HG03442 (cell line): ENCODE results near the gene OR2T8.

Experiments
- ATAC-seq: cut with Tn5 transposase; IDR thresholded peaks from one replicate; pipeline ENCODE4 v1.9.1; 2021; ENCODE audit warnings: mild to moderate bottlenecking, moderate library complexity; ENCODE audit not compliant: unreplicated experiment

The OR2T8 gene, protein sequence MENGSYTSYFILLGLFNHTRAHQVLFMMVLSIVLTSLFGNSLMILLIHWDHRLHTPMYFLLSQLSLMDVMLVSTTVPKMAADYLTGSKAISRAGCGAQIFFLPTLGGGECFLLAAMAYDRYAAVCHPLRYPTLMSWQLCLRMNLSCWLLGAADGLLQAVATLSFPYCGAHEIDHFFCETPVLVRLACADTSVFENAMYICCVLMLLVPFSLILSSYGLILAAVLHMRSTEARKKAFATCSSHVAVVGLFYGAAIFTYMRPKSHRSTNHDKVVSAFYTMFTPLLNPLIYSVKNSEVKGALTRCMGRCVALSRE

DNA sequence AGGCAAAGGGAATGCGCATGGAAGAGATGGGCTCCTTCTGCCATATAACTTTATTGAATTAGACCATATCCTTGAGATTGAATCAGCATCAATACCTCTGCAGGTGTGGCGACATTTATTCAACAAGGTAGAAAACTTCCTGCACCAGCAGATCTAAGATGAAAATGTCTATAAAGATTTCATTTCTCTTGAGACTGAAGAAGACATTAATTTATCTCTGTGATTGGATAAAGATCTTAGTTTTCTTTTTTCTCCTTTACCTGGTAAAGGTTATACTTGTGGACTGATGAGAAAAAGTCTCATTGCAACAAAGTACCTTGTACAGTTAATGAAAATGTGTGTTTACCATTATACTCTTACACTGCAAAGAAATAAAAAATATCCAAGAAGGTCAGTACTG, at the start of gene OR2T8:
Gene OR2T8, plus strand, starts transcription at position 301 of the 400 bp plus-strand sequence. CDS start 766 bp downstream, outside the sequence.
- ATAC-seq: no peak

DNA sequence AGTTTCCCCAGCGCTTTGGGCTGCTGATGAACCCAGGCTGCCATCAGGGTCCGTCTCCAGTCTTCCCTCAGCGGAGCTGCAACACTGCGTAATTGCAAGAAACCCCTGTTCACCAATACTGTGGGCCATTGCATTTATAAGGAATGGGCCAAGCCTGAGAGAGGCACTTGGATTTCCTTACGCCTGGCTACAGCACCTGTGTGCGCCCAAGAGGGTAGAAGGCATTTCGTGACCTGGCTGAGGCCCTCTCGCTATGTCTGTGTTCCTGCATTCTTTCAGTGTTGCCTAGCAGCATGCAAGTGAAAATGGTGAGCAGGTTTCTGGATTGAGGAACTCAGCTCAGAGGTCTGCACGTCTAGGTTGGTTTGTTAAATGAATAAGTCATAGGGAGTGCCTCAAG, 36.7 kb upstream of the OR2T8 start:
- no peak for ATAC-seq

DNA sequence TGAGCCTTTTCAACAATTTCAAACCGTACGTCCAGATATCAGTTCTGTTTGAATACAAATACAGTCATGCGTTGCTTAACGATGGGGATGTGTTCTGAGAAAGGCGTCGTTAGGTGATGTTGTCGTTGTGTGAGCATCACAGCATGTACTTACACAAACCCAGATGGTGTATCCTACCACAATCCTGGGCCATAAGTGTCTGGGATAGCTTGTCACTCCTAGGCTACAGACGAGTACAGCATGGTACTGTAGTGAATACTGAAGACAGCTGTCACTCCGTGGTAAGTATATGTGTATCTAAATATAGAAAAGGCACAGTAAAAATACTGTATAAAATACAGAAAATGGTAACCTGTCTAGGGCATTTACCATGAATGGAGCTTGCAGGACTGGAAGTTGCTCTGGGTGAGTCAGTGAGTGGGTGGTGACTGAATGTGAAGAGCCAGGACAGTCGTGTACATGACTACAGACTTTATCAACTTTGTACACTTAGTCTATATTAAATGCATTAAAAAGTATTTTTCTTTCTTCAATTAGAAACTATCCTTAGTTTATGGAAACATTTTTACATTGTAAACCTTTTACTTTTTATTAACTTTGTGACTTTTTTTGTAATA, 35.1 kb upstream of the OR2T8 start:
- no peak for ATAC-seq

DNA sequence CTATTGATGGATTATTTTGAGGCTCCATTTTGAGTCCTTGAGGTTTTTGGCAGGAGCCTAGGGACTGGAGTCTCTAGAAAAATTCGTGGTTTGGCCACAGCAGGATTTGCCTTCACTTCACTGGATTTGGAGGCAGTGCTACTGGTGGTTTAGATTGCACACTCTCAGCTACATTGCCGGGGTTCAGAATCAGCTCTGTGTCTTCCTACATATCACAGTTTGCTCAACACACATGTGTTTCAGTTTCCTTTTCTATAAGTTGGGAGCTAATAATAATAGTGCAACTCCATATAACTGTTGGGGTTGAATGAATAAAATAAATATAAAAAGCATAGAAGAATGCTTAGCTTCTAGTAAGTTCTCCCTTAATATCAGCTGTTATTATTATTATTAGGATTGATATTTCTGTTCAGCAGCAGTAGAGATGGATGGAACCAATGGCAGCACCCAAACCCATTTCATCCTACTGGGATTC, 24.9 kb upstream of the OR2T8 start, which contains the start of gene OR2W3:
Gene OR2W3, plus strand, starts transcription at position 425 of the 475 bp plus-strand sequence. Its CDS starts 0 bp downstream, at position 425.
- no peak for ATAC-seq

DNA sequence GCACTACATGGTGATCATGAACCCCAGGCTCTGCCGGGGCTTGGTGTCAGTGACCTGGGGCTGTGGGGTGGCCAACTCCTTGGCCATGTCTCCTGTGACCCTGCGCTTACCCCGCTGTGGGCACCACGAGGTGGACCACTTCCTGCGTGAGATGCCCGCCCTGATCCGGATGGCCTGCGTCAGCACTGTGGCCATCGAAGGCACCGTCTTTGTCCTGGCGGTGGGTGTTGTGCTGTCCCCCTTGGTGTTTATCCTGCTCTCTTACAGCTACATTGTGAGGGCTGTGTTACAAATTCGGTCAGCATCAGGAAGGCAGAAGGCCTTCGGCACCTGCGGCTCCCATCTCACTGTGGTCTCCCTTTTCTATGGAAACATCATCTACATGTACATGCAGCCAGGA, 24.1 kb upstream of the OR2T8 start:
- no peak for ATAC-seq

DNA sequence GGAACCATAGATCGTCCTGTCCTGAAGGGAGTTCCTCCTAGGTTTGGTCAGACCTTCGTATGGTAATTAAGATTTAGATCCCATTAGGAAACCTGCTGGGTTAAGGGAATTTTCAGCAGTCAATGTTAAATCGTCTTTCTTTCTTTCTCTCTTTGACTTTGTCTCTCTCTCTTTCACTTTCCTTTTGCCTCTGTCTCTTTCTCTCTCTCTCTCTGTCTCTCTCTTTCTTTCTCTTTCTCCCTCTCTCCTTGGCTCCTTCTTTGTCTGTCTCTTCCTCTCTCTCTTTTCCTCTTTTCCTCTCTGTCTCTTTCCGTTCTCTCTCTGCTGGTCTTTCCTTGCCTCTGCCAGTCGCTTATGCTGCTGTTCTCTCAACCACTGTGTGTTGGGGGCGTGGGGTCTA, 15.9 kb upstream of the OR2T8 start:
- ATAC-seq: no peak

DNA sequence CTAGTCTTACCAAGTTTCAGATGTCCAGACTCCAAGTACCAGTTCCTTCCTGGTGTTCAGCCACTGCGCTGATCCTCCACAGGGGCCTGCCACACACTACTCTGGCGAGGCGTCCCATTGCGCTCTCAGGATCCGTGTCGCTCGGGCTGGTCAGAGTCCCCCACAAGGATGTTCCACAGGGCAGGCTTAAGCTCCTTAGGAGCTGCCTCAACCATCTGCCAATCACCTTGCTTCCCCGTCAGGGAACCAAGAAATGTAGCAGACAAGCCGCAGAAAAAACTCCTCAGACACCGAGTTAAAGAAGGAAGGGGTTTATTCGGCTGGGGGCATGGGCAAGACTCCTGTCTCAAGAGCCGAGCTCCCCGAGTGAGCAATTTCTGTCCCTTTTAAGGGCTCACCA, 14.9 kb upstream of the OR2T8 start:
- no peak for ATAC-seq

DNA sequence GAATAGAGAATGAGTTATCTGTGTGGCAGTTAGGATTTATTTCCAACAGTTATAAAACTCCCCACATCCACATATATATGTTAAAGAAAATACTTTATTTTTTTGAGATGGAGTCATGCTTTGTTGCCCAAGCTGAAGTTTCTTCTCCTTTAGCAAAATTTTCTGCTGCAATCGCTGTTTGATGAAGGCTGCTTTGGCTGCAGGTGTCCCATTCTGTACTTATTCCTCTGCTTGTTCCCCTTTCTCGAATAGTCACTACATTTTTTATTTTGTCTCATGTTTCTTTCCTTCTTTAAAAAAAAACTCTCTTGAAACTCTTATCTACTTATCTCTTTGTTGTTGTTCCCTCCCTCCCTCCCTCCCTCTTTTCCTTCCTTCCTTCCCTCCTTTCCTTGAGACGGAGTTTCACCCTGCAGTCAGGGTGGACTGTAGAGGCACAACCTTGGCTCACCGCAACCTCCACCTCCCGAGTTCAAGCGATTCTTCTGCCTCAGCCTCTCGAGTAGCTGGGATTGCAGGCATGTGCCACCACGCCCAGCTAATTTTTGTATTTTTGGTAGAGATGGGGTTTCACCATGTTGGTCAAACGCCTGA, 14.0 kb upstream of the OR2T8 start:
- no peak for ATAC-seq

DNA sequence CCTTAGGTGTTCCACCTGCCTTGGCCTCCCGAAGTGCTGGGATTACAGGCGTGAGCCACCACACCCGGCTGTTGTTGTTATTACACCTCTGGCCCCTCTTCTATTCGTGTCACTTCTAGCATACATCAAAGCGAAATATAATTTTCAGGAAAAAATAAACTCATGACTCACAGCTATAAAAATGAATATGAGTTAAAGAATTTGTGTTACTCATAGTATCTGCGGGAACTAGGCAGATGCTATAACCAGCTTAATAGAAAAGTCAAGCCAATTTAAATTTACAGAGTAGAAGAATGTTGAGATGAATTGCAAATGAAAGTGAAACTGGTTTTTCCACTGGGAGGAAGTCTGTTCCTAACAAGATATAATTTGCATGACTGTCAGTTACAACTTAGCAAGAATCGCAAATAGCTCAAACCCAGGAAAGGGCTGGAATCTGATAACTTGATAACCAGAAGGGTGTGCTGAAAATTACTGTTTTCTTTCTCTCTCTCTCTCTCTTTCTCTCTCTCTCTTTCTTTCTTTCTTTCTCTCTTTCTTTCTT, 13.5 kb upstream of the OR2T8 start:
- ATAC-seq: no peak

DNA sequence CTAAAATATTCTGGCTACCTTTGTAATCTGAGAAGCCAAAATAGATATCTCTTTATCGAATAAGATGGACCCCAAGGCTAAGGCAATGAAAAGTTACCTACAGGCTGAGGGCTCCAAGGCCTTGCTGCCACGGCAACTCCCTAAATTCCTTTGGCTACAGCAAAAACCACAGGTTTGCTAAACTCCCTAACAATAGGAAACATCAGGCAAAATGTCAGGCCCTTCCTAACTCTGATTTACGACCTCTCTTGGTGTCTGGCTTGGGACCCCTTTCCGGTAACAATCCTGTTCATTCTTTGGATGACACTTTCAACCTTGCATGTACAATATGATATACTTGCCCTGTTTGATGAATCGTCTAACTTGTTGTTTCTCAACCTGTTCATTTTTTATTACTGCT, 11.3 kb upstream of the OR2T8 start:
- no peak for ATAC-seq

DNA sequence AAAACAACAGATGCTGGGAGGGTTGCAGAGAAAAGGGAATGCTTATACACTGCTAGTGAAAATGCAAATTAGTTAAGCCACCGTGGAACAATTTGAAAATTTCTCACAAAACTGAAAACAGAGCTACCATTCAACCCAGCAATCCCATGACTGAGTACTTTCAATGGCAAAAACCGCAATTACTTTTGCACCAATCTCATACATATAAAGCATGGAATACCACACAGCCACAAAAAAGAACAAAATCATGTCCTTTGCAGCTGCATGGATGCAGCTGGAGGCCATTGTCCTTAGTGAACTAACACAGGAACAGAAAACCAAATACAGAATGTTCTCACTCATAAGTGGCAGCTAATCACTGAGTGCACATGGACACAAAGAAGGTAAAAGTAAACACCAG, 6.3 kb upstream of the OR2T8 start:
- no peak for ATAC-seq

DNA sequence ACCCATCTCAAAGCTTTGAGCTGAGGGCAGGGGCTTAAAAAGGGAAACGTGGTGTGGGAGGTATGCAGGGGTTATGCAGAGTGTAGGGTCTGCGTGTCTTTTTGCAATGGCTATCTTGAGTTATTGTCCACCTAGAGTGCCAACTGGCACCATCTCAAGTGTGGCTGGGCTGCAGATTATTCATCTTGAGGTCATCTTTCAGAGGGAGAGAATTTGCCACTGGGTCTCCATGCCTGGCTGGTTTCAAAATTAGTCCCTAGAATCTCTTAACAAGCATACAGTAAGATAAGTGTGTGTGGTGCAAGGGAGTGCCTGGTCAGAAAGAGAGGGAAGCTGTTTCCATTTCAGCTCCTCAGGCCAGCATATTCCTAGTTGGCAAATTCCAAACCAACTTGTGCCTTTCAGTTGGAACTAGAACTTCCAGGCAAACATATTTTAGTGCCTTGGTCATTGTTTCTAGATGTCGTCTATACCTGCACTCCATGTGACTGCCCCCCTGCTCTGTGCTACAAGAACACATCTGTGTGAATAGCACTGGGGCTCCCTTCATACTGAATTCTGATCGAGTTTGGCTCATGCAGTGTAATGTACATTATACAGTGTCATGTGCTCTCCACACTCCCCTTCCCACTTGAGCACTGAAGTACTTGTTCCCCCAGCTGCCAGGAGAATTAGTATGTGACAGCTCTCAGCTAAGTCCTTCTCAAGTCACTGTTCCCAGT, 5.0 kb upstream of the OR2T8 start:
- ATAC-seq: no peak

DNA sequence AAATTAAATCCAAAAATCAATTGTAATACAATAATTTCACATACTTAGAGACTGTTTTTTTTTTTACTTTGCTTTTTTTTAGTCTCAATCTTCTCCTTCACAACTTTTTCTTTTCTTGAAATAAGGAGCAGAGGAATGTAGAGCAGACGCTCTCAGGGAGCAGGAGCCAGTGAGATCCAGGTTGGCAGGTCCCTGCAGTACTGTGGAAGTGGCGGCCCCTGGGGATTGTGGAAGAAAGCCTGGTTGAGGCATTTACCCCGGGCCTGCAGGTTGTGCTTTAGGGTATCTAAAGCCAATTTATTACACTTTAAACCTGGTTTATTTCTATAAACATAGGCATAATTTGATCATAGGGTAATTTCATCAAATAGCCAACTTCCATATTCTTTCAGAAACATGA, 3.9 kb downstream of the OR2T8 start:
- ATAC-seq: no peak

DNA sequence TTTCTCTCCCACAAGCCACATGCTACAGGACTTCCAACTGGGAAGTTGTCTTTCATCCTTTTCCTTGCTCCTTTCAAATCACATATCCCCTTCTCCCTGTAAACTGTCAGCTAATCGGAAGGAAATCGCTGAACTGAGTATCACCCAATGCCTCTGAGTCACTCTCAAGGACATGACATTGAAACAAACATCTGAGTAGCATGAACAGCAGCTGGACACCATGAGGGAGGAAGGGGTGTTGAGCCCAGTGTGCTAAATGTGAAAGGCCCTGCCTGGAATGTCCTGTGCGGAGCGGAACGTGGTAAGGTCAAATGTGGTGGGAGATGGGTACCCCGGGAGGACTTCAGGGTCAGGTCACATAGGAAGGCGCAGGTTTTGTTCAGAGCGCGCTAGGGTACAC, 4.8 kb downstream of the OR2T8 start, which contains the start of gene OR2AJ1:
Gene OR2AJ1, plus strand, starts transcription at position 22 of the 400 bp plus-strand sequence. CDS start 8,880 bp downstream, outside the sequence.
- no peak for ATAC-seq

DNA sequence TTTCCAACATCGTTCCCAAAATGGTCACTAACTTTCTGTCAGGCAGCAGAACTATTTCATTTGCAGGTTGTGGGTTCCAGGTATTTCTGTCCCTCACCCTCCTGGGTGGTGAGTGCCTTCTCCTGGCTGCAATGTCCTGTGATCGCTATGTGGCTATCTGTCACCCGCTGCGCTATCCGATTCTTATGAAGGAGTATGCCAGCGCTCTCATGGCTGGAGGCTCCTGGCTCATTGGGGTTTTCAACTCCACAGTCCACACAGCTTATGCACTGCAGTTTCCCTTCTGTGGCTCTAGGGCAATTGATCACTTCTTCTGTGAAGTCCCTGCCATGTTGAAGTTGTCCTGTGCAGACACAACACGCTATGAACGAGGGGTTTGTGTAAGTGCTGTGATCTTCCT, 13.9 kb downstream of the OR2T8 start:
- no peak for ATAC-seq

DNA sequence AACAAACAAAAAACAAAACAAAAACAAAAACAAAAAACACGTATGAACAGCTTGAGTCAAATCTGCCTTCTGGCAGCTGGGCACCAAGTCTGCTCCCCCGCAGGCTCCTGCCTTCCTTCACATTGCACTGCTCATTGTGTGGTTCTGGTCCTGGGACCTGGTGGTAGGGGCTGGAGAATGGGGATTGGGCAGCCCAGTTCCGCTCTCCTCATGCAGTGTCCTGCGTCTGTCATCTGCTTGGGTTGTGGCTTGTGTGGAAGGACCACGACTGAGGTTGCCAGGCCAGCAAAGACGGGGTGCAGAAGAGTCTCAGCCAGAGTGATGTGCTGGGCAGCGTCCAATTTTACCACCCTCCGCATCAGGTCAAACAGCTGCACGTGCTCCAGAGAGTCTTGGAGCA, 15.7 kb downstream of the OR2T8 start:
- no peak for ATAC-seq

DNA sequence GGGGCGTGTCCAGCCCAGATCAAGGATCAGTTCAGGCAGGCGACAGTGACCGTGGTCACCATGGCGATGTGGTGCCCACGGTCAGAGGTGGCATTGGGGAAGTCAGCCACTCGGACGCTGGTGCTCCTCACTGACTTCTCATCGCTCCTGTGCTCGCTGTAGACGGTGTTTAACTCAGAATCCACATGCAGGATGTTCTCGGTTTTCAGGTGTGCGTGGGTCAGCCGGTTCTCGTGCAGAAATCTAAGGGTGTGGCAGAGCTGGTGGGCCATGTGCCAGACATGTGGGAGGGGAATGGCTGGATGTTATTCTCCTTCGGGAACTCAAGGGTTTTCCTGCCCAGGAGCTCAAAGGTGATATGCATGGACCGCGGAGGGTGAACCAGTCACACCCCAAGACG, 16.4 kb downstream of the OR2T8 start:
- no peak for ATAC-seq

DNA sequence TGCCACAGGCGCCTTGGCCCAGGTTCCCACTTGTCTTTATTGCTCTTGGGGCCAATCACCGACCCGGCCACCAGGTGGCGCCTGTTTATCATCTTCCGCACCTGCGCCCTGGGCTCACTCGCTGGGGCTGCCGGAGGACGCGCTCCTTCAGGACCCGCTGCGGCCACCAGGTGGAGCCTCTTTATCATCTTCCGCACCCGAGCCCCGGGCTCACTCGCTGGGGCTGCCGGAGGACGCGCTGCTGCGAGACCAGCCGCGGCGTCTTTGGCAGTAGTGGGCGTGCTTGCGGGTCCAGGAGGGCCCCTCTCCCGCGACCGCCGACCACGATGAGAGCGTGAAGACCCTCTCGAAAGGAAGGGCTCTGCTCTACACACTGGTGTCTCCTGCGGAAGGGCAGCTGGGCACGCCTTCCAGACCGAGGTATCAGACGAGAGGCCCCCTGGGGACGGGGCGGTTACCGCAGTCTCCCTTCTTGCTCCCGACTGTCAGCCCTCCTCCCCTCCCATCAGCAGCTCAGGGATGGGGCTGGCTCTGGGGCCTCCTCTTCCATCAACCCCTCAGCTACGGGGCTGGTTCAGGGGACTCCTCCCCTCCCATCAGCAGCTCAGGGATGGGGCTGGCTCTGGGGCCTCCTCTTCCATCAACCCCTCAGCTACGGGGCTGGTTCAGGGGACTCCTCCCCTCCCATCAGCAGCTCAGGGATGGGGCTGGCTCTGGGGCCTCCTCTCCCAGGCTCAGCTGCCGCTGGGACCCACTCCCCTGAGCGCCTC, 17.1 kb downstream of the OR2T8 start:
- ATAC-seq: peak; percentile 100

DNA sequence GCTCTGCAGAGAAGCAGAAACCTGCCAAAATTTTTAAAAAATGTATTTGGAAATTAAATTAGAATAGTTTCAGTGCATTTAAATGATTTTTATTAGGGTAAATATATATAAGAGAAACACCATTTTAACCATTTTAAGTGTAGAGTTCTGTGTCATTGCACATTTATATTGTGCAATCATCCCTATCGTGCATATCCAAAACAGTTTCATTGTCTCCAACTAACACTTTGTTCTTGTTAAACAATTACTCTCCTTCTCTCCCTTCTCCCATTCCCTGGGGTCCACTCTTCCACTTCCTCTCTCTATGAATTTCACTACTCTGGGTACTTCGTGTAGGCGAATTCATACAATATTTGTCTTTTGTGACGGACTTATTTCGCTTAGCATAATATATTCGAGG, 22.6 kb downstream of the OR2T8 start:
- ATAC-seq: no peak

DNA sequence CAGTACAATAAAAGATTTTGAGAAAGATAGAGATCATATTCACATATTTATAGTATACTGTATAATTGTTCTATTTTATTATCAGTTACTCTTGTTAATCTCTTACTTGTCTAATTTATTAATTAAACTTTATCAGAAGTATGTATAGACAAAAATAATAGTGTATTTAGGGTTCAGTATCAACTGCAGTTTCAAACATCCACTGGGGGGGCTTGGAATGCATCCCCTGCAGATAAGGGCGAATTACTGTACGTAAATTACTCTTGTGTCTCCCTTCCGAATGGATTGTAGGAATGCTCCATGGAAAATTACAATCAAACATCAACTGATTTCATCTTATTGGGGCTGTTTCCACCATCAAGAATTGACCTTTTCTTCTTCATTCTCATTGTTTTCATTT, 28.5 kb downstream of the OR2T8 start, which contains the start of gene OR2L8:
Gene OR2L8, plus strand, starts transcription at position 301 of the 400 bp plus-strand sequence. Its CDS starts 0 bp downstream, at position 301.
- no peak for ATAC-seq
